ENCODE results near the gene TPPP.

- TF ChIP-seq YY1 (tag by site-specific recombination; IDR thresholded peaks at IDR 0.05) (no peak), CTCF (tag by site-specific recombination; IDR thresholded peaks at IDR 0.05) (no peak), ZBTB21 (tag by site-specific recombination; IDR thresholded peaks at IDR 0.05) (no peak), ZNF776 (tag by site-specific recombination; IDR thresholded peaks at IDR 0.05; ENCODE audit: borderline replicate concordance) (no peak), ZNF133 (tag by site-specific recombination; IDR thresholded peaks at IDR 0.05) (no peak), PBX3 (CRISPR knock-in tag; IDR thresholded peaks at IDR 0.05) (no peak), ZBTB26 (tag by site-specific recombination; optimal IDR thresholded peaks at IDR 0.05) (no peak), ZNF670 (tag by site-specific recombination; IDR thresholded peaks at IDR 0.05; ENCODE audit: low read depth) (no peak), MEIS1 (CRISPR knock-in tag; IDR thresholded peaks at IDR 0.05; ENCODE audit: borderline replicate concordance) (no peak), ZNF510 (tag by site-specific recombination; IDR thresholded peaks at IDR 0.05; ENCODE audit: insufficient replicate concordance) (no peak), ZNF302 (tag by site-specific recombination; IDR thresholded peaks at IDR 0.05; ENCODE audit: low read depth) (no peak)
- TF ChIP-seq, protein P1, sequence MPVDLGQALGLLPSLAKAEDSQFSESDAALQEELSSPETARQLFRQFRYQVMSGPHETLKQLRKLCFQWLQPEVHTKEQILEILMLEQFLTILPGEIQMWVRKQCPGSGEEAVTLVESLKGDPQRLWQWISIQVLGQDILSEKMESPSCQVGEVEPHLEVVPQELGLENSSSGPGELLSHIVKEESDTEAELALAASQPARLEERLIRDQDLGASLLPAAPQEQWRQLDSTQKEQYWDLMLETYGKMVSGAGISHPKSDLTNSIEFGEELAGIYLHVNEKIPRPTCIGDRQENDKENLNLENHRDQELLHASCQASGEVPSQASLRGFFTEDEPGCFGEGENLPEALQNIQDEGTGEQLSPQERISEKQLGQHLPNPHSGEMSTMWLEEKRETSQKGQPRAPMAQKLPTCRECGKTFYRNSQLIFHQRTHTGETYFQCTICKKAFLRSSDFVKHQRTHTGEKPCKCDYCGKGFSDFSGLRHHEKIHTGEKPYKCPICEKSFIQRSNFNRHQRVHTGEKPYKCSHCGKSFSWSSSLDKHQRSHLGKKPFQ (tag by site-specific recombination; IDR thresholded peaks at IDR 0.05), result no peak
Measured at GRCh38 chr5:685262-686171, 7.6 kb downstream of the TPPP start.

Data from HEK293 (cell line).